Lower leg skin (tissue), 3 donors: ENCODE results near the gene ANKRD52.

Experiments
- POLR2A ChIP-seq, 2 donors: fragments of 450-650 bp; IDR thresholded peaks; one replicate each; pipeline ENCODE4 v1.6.1; 2016 to 2017; ENCODE audit warnings: antibody characterized with exemption in 2 of 2, mild to moderate bottlenecking in 1 of 2, moderate library complexity in 1 of 2
- TF ChIP-seq, protein P1 (sequence below), 3 donors: fragments of 450-650 bp; IDR thresholded peaks; one replicate each; pipeline ENCODE4 v1.5.1; 2016; ENCODE audit warnings: antibody characterized with exemption in 3 of 3, mild to moderate bottlenecking in 3 of 3, moderate library complexity in 2 of 3

GRCh38 chr12:56206452-56207166, 51.6 kb downstream of the ANKRD52 start:
- no peak for TF ChIP-seq POLR2A (IDR thresholded peaks at IDR 0.05)
- TF ChIP-seq, protein P1, sequence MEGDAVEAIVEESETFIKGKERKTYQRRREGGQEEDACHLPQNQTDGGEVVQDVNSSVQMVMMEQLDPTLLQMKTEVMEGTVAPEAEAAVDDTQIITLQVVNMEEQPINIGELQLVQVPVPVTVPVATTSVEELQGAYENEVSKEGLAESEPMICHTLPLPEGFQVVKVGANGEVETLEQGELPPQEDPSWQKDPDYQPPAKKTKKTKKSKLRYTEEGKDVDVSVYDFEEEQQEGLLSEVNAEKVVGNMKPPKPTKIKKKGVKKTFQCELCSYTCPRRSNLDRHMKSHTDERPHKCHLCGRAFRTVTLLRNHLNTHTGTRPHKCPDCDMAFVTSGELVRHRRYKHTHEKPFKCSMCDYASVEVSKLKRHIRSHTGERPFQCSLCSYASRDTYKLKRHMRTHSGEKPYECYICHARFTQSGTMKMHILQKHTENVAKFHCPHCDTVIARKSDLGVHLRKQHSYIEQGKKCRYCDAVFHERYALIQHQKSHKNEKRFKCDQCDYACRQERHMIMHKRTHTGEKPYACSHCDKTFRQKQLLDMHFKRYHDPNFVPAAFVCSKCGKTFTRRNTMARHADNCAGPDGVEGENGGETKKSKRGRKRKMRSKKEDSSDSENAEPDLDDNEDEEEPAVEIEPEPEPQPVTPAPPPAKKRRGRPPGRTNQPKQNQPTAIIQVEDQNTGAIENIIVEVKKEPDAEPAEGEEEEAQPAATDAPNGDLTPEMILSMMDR (IDR thresholded peaks at IDR 0.05): no peak
